T47D (cell line): ENCODE data around the gene EPN3.

Experiments used
- DNase-seq, 2 experiments: peaks; one replicate each; pipeline versions ENCODE4 v3.0.0 to v3.0.0-alpha.2; 2011 to 2012; ENCODE audit warnings: low read depth in 1 of 2, low spot score in 1 of 2
- JUND ChIP-seq: IDR thresholded peaks from 2 replicates; pipeline ENCODE4 v1.6.1; 2012; ENCODE audit warnings: low read depth
- in situ Hi-C: cut with HindIII; loops from 2 replicates; pipeline ENCODE4 v1.10.0; 2016; ENCODE audit warnings: low sequenced_read_pairs, low pct_unique_long_range_greater_than_20kb

Gene EPN3

DNA sequence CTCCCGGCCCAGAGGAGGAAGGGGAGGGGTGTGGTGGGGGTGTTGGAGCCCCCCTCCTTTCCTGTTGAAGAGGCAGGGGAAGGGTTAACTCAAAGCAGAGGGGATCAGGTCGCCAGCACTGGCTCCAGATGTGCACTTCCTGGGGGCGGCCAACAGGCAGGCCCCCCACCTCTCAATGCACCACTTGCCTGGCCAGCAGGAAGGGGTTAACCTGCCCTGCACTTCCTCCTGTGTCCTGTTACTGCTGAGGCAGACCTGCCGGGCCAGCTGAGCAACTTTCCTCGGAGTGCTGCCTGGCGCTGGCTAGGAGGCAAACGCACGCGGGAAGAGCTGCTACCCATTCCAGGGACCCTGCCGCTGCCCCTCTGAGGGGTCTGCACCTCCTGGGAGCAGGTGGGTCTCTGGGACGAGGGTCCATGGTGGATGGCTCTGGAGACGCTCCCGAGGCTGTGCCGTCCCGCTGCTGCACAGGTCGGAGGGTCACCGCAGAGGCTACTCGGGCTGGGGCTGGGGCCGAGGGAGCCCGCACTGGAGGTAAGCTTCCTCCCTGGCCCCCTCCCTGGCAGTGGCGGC lies at the start of gene EPN3:
Gene EPN3 (plus strand): TSS at position 284 of the 573 bp plus-strand sequence. CDS start 3,822 bp downstream, outside the sequence.
- TF ChIP-seq JUND: no peak
- peak; percentile 94 for DNase-seq
- in situ Hi-C loops: no loop called here

GRCh38 chr17:50483266-50483665 lies 49.3 kb upstream of the EPN3 start:
- TF ChIP-seq JUND: no peak
- DNase-seq: no peak
- in situ Hi-C loops: no loop called here

- no peak for TF ChIP-seq JUND
- no peak for DNase-seq
- in situ Hi-C loops: no loop called here
Observed at GRCh38 chr17:50484386-50485155, 48.0 kb upstream of the EPN3 start.

- TF ChIP-seq JUND: no peak
- peak in 1 of 2 experiments; percentile 46 for DNase-seq
- in situ Hi-C loops: no loop called here
Observed at GRCh38 chr17:50487213-50488096, 45.1 kb upstream of the EPN3 start.

DNA sequence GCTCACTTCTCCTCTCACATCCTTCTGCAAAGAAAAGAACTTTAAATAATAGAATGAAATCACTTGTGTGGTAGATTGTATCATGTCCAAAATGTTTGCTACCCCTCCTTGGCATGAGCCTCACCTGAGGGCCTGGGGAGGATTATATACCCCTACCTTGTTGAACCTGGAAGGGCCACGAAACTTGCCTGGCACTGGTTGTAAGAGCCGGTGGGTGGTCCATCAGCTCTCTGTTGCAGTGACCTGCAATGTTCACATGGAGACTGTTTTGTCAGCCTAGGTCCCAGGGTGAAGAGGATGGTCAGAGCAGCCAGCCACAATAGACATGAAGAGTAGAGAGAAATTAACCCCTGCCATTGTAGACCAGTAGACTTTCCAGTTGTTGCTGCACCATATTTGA lies 43.7 kb upstream of the EPN3 start:
- TF ChIP-seq JUND: no peak
- in situ Hi-C loops: no loop called here

DNA sequence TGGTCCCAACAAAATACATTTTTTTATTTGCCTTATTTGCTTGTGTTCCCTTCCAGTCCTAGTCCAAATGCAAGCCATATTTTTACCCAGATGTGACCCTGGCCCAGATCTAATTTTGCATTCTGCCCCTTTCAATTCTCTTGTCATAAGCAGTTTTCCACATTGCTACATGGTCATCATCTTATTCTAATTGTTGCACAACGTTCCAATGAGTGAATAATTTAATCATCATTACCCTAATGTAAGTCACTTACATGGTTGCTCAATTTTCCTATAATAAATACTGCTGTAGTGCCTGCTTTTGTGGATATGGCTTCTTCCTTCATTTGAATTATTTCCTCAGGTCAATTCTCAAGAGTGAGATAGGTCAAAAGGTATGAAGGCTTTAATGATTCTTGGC lies 41.0 kb upstream of the EPN3 start:
- in situ Hi-C loops: no loop called here
- no peak for TF ChIP-seq JUND
- DNase-seq: no peak

More for the DNA sequence above, 43.7 kb upstream of the EPN3 start:
- no peak for DNase-seq

GRCh38 chr17:50492214-50492613 lies 40.3 kb upstream of the EPN3 start:
- in situ Hi-C loops: no loop called here
- TF ChIP-seq JUND: no peak

GRCh38 chr17:50493744-50494143 lies 38.8 kb upstream of the EPN3 start:
- in situ Hi-C loops: no loop called here
- TF ChIP-seq JUND: no peak
- DNase-seq: peak in 1 of 2 experiments; percentile 48

More at GRCh38 chr17:50492214-50492613, 40.3 kb upstream of the EPN3 start:
- no peak for DNase-seq

- TF ChIP-seq JUND: no peak
- in situ Hi-C loops: no loop called here
Observed at GRCh38 chr17:50495217-50495823, 37.2 kb upstream of the EPN3 start.

GRCh38 chr17:50495918-50496317 lies 36.6 kb upstream of the EPN3 start:
- no peak for TF ChIP-seq JUND
- DNase-seq: no peak
- in situ Hi-C loops: no loop called here

More at GRCh38 chr17:50495217-50495823, 37.2 kb upstream of the EPN3 start:
- DNase-seq: no peak

GRCh38 chr17:50498021-50498874 lies 34.3 kb upstream of the EPN3 start:
- peak in 1 of 2 experiments; percentile 55 for DNase-seq
- in situ Hi-C loops: no loop called here
- TF ChIP-seq JUND: no peak
